Measurements from ENCODE around the gene SUGP2.
"Not testable (repeated sequence)": the region's sequence is repeated elsewhere in the genome, so short reads cannot be mapped to it uniquely, and the experiment has no call there.

SUGP2 gene

DNA sequence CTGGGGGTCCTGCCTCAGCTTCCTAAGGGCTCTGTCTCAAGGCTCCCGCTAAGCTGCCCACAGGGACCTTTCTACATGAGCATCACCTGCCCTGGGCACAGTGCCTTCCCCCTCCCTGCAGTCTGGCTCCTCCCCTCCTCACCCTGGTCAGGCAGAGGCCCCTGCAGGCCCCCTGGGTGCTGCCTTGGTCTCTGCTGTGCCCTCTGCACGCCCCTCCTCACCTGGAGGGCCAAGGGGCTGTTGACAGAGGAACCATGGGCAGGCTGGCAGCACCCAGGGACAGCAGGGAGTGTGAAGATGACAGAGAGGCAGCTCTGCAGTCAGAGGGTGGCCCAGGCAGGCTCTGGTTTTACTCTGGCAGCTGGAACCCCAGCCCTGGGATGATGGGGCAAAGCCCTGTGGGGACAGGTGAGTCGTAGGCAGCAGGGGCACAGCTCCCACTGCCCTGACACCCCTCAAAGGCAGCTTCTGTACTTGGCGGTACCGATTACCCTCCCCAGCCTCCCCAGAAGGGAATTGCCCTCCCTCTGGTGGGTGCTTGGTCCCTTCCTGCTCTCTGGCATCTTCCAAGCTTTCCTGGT lies 43.1 kb downstream of the SUGP2 start:
- no peak for DNase-seq (ENCODE audit: low spot score)

DNA sequence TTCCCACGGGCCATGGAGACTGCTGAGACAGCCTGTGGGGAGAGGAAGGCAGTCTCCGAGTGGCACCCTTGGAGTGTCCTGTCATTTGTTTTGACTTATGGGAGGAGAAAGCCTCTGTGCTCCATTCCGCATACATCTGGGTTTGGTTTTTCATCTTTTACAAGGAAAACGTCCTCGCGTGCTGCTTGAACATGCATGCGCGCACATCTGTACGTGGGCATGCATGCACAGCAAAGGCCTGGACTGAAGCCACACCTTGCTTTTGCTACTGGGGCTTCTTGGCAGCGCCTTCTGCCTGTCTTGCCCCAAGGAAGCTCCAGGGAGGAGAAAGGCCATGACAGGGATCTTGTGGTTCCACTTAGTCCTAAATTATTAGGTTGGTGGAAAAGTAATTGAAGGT lies 44.0 kb downstream of the SUGP2 start:
- no peak for DNase-seq (ENCODE audit: low spot score)

DNA sequence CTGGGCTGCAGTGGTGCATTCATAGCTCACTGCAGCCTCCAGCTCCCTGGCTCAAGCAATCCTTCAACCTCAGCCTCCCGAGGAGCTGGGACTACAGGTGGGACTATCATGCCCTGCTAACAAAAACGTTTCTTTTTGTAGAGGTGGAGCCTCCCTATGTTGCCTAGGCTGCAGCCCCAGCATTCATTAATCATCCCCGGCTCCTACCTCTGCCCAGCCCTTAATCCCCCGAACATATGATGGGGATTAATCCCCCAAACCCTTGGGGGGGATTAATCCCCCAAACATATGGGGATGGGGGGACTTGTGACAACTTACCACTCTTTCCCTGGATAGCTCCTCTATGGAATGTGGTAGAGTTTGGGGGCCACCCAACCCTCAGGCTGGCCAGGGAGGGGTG lies 45.9 kb downstream of the SUGP2 start:
- DNase-seq (ENCODE audit: low spot score) = no peak

DNA sequence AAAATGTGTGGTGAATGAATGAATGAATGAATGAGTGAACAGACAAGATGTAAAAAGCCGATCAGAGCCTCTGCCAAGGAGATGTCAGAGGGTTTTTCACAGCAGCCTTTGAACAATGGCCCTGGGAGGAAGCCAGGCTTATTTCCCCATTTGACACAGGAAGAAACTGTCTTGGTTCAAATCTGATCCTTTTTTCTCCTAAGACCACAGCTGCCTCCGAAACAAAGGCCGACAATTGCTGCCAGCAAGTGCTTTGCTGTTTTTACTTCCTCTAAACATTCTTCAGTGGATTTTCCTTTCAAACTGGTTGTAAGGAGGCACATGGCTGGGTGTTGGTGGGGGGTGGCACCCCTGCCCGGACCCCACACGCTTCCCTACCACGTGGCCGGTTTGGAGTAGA lies 48.1 kb downstream of the SUGP2 start:
- DNase-seq (ENCODE audit: low spot score) = no peak

DNA sequence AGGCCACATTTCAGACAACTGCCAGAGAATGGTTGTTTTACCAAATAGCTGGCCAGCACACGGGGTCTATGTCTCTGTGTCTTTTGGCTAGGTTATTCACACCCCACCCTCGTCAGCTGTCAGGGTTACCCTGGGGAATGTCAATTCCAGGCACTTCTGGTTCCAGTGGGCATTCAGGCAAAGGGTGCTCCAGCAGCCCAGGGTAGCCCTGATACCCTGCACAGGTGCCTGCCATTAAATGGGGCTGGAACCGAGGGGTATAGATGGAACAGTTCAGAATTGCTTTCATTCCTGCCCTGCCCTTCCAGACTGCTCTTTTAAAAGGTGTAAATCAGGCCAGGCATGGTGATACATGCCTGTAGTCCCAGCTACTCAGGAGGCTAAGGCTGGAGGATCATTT lies 49.1 kb downstream of the SUGP2 start:
- no peak for DNase-seq (ENCODE audit: low spot score)

DNA sequence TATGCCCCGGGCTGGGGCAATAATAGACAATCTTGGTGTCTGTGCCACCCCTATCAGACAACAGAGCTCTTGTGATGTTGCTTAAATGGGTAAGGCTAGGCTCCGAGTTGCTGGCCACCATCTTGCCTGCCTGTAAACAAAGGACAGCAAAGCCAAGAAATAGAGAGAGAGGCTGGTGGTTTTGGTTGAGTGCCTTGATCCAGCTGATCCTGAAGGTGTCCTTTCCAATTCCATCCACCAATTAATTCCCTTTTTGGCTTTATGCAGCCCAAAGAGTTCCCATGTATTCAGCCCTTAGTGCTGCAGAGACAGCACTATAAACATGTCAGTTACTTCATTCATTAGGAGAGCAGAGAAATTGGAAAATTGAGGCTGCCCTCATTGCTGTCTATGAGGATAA lies 50.6 kb downstream of the SUGP2 start:
- no peak for DNase-seq (ENCODE audit: low spot score)

DNA sequence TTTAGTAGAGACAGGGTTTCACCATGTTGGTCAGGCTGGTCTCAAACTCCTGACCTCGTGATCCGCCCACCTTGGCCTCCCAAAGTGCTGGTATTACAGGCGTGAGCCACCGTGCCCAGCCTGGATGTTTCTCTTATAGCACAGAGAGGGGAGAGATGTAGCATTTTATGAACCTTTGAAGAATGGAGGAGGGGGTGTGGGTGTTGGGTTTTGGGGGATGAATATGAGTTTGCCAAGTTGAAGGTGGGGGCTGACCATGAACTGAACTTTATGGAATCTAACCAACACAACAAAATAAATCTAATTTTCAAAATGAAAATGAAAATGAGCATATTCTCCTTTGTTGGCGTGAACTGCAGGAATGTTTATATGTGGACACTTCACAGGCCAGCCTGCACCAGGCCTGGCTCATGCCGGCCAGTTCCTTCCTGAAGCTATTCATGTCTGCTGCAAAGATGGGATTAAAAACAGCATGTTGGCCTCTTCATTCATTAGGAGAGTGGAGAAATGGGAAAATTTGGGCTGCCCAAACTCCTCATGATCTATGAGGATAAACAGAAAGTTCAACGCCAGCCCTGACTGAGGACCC lies 52.8 kb downstream of the SUGP2 start:
- no peak for DNase-seq (ENCODE audit: low spot score)

DNA sequence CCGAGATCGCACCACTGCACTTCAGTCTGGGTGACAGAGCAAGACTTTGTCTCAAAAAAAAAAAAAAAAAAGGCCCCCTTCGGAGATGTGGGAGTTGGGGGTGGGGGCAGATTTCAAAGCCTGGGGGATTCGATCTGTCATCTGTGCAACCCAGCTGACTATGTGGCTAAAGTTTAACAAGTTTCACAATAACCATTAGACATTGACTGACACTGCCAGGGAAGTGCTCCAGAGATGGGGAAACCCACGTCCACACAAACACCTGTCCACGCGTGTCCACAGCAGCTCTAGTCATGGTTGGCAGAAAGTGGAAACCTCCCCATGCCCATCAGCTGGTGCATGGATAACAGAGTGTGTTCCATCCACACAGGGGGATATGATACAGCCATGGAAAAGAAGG lies 54.7 kb downstream of the SUGP2 start:
- DNase-seq (ENCODE audit: low spot score) = no peak

DNA sequence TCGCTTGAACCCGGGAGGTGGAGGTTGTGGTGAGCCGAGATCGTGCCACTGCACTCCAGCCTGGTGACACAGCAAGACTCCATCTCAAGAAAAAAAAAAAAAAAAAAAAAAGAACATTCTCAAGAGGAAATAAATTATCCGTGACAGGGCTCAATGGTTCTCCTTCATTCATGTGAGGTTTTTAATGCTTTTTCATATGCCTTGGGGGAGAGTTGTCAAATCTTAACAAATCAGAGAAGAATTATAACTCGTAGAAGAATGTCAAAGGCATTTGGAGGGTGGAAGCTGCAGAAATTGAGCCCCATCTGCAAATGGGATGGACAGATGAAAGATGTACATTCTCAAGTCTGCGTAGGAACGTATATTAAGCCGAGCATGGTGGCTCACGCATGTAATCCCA lies 57.4 kb downstream of the SUGP2 start:
- DNase-seq (ENCODE audit: low spot score) = no peak

DNA sequence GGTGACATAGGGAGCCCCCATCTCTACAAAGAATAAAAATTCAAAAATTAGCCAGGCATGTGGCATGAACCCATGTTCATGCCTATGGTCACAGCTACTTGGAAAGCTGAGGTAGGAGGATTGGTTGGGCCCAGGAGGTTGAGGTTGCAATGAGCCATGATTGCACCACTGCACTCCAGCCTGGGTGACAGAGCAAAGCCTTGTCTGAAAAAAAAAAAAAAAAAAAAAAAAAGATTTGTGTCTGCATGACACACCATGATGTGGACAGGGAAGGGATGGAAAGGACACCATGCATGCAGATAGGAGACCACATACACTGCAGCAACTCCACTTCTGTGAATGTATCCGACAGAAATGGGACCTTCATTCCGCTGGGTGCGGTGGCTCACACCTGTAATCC lies 58.3 kb downstream of the SUGP2 start:
- no peak for DNase-seq (ENCODE audit: low spot score)

DNA sequence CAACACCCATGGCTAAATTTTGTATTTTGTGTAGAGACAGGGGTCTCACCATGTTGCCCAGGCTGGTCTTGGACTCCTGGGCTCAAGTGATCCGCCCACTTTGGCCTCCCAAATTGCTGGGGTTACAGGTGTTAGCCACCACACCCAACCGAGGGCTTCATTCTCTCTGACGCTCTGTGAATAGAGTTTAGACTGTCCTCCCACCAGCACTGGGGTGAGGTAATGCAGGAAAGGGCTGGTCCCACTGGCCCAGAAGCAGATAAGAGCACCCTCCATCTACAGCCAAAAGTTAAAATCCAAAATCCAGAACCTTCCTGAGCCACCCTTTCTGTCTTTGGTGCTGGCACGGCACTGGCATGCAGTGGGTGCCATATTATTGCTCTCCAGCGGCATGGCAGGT lies 60.5 kb downstream of the SUGP2 start:
- DNase-seq (ENCODE audit: low spot score) = no peak

DNA sequence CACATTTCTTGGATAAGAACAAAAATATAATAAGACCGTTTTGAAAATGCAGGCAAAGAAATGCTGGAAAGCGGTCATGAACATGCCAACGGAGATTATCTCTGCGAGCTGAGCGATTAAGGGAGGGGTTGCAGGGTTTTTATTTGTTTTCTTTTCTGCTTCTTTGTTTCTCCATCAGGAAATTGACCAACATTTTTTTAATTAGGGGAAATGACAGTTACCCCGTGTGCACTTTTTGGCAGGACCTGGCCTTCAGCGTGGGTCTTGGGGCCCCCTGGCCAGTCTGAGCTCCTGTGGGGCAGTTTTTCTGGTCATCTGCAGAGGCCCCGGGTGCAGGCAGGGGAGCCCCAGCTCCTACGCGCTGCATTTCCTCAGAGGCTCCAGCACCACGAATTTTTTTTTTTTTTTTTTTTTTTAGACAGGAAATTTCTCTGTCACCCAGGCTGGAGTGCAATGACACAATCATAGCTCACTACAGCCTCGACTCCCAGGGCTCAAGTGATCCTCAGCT lies 61.0 kb downstream of the SUGP2 start:
- peak; percentile 42 for DNase-seq (ENCODE audit: low spot score)

DNA sequence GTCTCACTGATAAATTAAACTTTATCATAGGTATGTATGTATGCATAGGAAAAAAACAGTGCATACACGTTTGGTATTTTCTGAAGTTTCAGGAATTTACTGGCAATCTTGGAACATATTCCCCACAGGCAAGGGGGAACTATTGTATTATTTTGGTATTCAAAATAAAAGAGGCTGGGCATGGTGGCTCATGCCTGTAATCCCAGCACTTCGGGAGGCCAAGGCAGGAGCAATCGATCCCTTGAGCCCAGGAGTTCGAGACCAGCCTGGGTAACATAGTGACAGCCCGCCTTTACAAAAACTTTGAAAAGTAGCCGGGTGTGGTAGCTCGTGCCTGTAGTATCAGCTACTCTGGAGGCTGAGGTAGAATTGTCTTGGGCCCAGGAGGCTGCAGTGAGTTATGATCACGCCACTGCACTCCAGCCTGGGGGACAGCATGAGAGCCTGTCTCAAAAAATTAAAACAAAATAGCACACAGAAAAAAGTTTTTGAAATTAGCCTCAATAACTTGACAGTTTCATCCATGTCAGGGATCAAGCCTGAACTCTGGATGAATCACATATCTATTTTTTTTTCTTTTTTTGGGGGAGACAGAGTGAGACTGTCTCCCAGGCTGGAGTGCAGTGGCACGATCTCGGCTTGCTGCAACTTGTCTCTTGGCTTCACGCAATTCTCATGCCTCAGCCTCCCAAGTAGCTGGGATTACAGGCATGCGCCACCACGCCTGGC lies 63.2 kb downstream of the SUGP2 start:
- no peak for DNase-seq (ENCODE audit: low spot score)

DNA sequence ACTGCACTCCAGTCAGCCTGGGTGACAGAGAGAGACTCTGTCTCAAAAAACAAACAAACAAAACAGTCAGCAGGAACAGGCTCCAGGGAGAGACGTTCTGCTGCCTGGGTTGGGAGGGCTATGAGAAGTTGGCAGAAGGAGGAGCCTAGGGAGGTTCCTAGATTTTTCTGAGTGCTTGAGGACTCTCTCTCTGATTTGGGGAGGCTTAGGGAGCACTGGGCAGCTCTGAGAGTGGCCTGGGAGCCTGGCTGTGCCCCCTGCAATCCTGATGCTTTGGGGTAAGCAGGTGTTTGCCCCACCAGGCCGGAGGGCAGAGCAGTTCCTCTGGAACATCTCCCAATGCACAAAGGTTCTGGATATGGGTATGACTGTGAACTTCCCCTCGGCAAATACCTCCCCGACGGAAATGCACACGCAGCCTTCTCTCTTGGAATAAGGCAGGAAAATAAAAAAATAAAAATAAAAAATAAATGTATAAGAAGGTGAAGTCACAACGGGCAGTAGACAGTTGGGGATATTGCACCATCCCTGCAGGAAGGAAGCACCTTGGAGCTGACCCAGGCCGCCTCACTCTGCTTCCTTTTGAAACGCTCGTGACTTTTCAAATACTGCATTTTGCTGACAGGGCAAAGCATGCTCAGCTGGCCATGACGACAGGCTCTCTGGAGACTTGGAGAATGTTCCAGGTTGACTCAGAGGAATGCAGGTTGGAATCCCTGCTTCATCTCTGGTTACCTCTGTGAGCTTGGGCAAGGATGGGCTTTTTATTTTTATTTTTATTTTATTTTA lies 65.8 kb downstream of the SUGP2 start:
- DNase-seq (ENCODE audit: low spot score) = peak; percentile 54

DNA sequence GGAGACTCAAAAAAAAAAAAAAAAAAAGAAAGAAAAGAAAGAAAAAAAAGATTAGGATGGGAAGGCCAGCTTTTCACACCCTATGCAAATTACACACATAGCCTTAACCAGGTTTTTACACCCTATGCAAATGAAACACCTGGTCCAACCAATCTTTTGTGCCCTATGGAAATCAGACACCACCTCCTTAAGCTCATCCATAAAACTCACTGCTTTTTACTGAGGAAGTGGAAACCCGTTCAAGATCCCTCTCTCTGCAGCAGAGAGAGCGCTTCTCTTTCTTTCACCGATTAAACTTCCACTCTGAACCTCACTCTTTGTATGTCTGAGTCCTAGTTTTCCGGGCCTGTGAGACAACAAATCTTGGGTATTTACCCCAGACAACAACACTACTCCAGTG lies 67.0 kb downstream of the SUGP2 start:
- no peak for DNase-seq (ENCODE audit: low spot score)

DNA sequence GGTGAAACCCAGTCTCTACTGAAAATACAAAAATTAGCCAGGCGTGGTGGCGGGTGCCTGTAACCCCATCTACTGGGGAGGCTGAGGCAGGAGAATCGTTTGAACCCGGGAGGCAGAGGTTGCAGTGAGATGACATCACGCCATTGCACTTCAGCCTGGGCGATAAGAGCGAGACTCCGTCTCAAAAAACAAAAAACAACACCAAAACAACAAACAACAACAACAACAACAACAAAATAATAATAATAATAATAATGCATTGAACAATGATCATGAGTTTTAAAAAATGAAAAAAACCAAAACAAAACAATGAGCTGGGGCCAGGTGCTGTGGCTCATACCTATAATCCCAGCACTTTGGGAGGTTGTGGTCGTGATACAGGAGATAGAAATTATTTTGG lies 69.2 kb downstream of the SUGP2 start:
- no peak for DNase-seq (ENCODE audit: low spot score)

DNA sequence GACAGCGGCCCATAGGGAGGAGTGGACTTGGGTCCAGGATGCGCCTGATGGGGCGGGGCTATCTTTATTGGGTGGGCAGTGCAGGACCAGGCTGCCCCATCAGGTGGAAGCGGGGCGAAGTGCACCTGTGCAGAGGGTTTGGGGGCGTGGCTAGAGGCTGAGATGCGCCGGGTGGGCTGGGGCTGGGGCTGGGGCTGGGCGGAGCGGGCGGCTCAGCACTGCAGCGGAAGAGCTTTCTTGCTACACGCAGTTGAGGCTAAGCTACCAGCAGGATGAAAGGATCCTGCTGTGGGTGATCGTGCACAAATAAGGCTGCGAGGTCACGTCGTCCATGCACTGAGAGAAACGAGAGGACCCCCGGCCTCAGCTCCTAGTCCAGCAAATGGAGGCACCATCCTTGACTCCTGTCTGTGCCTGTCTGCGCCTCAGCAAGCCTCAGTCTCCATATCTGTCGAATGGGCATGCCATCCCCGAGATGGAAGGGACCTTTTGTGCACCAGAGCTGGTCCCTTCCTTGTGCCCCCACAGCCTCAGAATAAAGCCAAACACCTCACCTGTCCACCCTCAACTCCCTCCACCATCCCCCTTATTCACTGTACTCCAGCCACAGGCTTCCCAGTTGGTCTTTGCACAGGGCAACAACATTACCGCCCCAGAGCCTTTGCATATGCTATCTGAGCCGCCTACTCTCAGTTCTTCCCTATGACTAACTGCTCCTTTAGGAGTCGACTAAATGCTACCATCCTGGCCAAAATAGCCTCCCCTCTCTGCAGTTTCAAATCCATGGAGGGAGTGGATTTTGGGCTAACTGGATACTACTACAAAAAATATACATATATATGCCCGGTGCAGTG lies 71.3 kb downstream of the SUGP2 start:
- DNase-seq (ENCODE audit: low spot score) = no peak

DNA sequence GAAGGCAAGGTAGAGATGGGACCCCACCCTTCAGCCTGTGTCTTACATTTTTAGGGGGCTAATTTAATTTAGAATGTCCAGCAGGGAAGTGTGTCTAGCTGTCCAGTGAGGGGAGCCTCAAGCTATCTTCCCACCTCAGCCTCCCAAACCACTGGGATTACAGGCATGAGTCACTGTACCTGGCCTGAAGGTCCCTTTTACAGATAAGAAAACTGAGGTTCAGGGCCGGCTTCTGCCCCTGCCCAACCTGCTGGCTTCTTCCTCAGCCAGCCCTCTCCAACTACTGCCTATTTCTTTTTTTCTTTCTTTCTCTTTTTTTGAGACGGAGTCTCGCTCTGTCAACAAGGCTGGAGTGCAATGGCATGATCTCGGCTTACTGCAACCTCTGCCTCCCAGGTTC lies 72.9 kb downstream of the SUGP2 start:
- no peak for DNase-seq (ENCODE audit: low spot score)

DNA sequence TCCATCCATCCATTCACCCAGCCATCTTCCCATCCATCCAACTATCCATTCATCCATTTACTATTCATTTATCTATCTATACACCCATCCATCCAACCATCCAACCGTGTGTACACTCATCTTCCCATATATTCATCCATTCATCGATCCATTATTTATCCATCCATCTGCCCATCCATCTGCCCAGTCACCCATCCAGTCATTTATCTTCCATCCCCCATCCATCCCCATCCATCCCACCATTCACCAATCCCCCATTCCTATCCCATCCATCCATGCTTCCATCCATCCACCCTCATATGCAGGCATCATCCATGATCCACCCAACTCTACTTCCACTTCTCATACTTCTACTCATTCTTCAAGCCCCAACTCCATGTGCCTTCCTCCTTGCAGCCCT lies 78.3 kb downstream of the SUGP2 start:
- DNase-seq (ENCODE audit: low spot score) = no peak

DNA sequence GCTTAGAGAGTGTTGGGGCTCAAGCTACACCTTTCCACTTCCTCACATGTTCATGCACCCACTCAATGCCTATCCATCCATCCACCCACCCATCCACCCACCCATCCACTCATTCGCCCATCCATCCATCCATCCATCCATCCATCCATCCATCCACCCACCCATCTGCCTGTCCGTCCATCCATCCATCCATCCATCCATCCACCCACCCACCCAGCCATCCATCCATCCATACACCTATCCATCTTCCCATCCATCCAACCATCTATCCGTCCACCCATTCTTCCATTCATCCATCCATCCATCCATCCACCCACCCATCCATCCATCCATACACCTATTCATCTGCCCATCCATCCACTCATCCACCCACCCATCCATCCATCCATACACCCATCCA lies 79.2 kb downstream of the SUGP2 start:
- DNase-seq (ENCODE audit: low spot score) = no peak

DNA sequence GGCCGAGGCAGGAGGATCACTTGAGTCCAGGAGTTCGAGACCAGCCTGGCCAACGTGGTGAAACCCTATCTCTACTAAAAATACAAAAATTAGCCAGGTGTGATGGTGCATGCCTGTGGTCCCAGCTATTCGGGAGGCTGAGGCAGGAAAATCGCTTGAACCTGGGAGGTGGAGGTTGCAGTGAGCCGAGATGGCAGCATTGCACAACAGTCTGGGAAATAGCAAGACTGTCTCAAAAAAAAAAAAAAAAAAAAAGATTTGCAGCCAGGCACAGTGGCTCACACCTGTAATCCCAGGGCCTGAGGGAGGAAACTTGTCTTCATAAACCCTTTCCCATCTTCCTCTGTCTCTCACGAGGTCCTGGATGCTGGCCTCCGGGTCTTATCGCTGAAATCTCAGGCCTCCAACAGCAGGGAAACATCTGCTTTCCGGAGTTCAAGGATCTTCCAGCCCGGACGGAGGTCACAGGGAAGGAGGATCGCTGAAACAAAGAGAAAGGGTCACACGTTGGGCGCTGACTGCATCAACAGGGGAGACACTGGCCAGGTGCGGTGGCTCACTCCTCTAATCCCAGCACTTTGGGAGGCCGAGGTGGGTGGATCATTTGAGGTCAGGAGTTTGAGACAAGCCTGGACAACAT lies 80.8 kb downstream of the SUGP2 start:
- DNase-seq (ENCODE audit: low spot score) = not testable (repeated sequence)

Measured in hepatic stellate cell (primary cell).